Kidney (tissue), 14 donors: ENCODE data around the gene ATP6V1D. TPM values are rescaled to one million over a fixed set of nuclear protein-coding genes. Genes with fewer than 3 reads are reported as not detected.
A peak's percentile ranks its signal among the peaks of the same experiment; 100 is the strongest.

Experiments used
- DNase-seq, 5 donors: peaks; one replicate each; pipeline ENCODE4 v3.0.0-alpha.2; 2013 to 2020
- FAIRE-seq: peaks from 2 replicates; lab custom pipeline; 2012; peaks lifted over from hg19 to GRCh38; lab: Jason Lieb, UNC
- H3K27ac ChIP-seq, 2 donors: one replicate each; pipeline ENCODE4 v1.7.0; 2013; ENCODE audit warnings: low read depth in 2 of 2, low read length in 2 of 2, inconsistent platforms in 1 of 2
- H3K27me3 ChIP-seq: one replicate; pipeline ENCODE4 v1.7.1; 2013; ENCODE audit warnings: low read length, inconsistent platforms; ENCODE audit not compliant: control insufficient read depth, insufficient read depth
- H3K36me3 ChIP-seq, 3 donors: one replicate each; pipeline versions ENCODE4 v1.7.0 to v1.7.1; 2013; ENCODE audit warnings: low read length in 3 of 3, control low read depth in 1 of 3, inconsistent platforms in 1 of 3; ENCODE audit not compliant: insufficient read depth in 3 of 3, control insufficient read depth in 2 of 3
- H3K4me1 ChIP-seq, 3 donors: one replicate each; pipeline versions ENCODE4 v1.7.0 to v1.7.1; 2013; ENCODE audit warnings: low read length in 3 of 3, inconsistent platforms in 1 of 3, low read depth in 1 of 3; ENCODE audit not compliant: control insufficient read depth in 2 of 3, insufficient read depth in 2 of 3
- H3K4me3 ChIP-seq, 3 donors: one replicate each; pipeline versions ENCODE4 v1.7.0 to v1.8.1; 2013; ENCODE audit warnings: low read length in 3 of 3, control low read depth in 1 of 3, inconsistent platforms in 1 of 3
- H3K9ac ChIP-seq, 3 donors: one replicate each; pipeline versions ENCODE4 v1.7.0 to v1.7.1; 2013; ENCODE audit warnings: low read length in 3 of 3, control low read depth in 1 of 3, inconsistent platforms in 1 of 3
- H3K9me3 ChIP-seq, 3 donors: one replicate each; pipeline versions ENCODE4 v1.7.0 to v1.7.1; 2013; ENCODE audit warnings: low read length in 3 of 3, control low read depth in 1 of 3, inconsistent platforms in 1 of 3; ENCODE audit not compliant: control insufficient read depth in 2 of 3, insufficient read depth in 1 of 3
- intact Hi-C: fragments of 100-400 bp; cut with DNase I; formaldehyde crosslinking; loops from one replicate; pipeline ENCODE4 v1.11.1; 2022
- polyA plus RNA-seq: library from polyadenylated mRNA; stranded (reverse); fragments of 350-450 nt; fragmentation: Illumina TruSeq; extraction: RNeasy Lipid Tissue Mini Kit (QIAGEN cat#74804); gene quantifications from one replicate; pipeline ENCODE4 v1.2.3, GENCODE V29; 2014; ENCODE audit warnings: low read depth, low replicate concordance; ENCODE audit not compliant: insufficient read depth
- total RNA-seq: library from RNA; stranded (reverse); fragmentation: NEBNext Ultra II Directional; extraction: Animal tissue kit (Norgen Biotek cat#: 25700); gene quantifications from one replicate; pipeline ENCODE4 v1.2.1, GENCODE V29; 2021
- TF ChIP-seq, protein P1 (sequence below): IDR thresholded peaks from 3 replicates; pipeline ENCODE4 v1.5.1; 2012; ENCODE audit warnings: mild to moderate bottlenecking, moderate library complexity, borderline replicate concordance; ENCODE audit not compliant: insufficient read depth; ENCODE audit errors: extremely low read depth
- donor health status: control.
- donor health status: control.
- donor health status: control.
- donor health status: control.
- donor health status: control.
- donor health status: DM: yes; HTN: yes; CAD: no.
- donor health status: Normal renal cell carcinoma (clear cell type).

ATP6V1D gene
- total and polyA plus RNA-seq, 2 donors from 2014 or later = 91.5 to 200 TPM

DNA sequence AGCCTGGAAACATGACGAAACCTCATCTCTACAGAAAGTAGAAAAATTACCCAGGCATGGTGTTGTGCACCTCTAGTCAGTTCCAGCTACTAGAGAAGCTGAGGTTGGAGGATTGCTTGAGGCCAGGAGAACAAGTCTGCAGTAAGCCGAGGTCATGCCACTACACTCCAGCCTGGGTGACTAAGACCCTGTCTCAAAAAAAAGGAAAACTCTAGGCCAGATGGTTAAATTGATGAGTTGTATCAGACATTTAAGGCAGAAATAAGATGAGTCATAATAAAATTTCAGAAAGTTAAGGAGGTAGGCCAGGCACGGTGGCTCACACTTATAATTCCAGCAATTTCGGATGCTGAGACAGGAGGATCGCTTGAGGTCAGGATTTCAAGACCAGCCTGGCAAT, 11.2 kb upstream of the ATP6V1D start:
- Histone ChIP-seq H3K4me3 (no peak overlapping the region), H3K27me3 (no peaks in the 10 kb centered on the region), H3K27ac (no peak overlapping the region), H3K4me1 (no peaks in the 10 kb centered on the region), H3K36me3 (peaks cover 14 to 42% (median 19%) of the 10 kb centered on the region in 3 donors), H3K9ac (no peak overlapping the region), H3K9me3 (no peaks in the 10 kb centered on the region)
- TF ChIP-seq, protein P1, sequence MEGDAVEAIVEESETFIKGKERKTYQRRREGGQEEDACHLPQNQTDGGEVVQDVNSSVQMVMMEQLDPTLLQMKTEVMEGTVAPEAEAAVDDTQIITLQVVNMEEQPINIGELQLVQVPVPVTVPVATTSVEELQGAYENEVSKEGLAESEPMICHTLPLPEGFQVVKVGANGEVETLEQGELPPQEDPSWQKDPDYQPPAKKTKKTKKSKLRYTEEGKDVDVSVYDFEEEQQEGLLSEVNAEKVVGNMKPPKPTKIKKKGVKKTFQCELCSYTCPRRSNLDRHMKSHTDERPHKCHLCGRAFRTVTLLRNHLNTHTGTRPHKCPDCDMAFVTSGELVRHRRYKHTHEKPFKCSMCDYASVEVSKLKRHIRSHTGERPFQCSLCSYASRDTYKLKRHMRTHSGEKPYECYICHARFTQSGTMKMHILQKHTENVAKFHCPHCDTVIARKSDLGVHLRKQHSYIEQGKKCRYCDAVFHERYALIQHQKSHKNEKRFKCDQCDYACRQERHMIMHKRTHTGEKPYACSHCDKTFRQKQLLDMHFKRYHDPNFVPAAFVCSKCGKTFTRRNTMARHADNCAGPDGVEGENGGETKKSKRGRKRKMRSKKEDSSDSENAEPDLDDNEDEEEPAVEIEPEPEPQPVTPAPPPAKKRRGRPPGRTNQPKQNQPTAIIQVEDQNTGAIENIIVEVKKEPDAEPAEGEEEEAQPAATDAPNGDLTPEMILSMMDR = no peak
- no peak for DNase-seq
- no peak for FAIRE-seq
- intact Hi-C loops = no loop called here

GRCh38 chr14:67365476-67365875, 5.9 kb upstream of the ATP6V1D start:
- no peaks in the 10 kb centered on the region for H3K27me3 ChIP-seq
- H3K36me3 ChIP-seq = peaks cover 4 to 36% (median 16%) of the 10 kb centered on the region in 3 donors
- H3K27ac ChIP-seq = no peak overlapping the region
- H3K4me1 ChIP-seq = peaks cover 0 to 6% (median 6%) of the 10 kb centered on the region in 3 donors
- no peaks in the 10 kb centered on the region for H3K9me3 ChIP-seq
- intact Hi-C loops = no loop called here
- H3K9ac ChIP-seq = no peak overlapping the region
- no peak overlapping the region for H3K4me3 ChIP-seq
- TF ChIP-seq, protein P1 = no peak
- FAIRE-seq (no peak), DNase-seq (no peak)

GRCh38 chr14:67360470-67361206, 1.0 kb upstream of the ATP6V1D start:
- peak overlapping the region; percentile 98 to 100 for H3K27ac ChIP-seq
- H3K36me3 ChIP-seq = peaks cover 0 to 15% (median 4%) of the 10 kb centered on the region in 3 donors
- peak overlapping the region; percentile 92 to 99 (median 96) for H3K4me3 ChIP-seq
- H3K27me3 ChIP-seq = no peaks in the 10 kb centered on the region
- no peak for FAIRE-seq
- peaks cover 0 to 13% (median 10%) of the 10 kb centered on the region in 3 donors for H3K4me1 ChIP-seq
- no peak for DNase-seq
- H3K9ac ChIP-seq = peak overlapping the region; percentile 83 to 99 (median 98)
- no peaks in the 10 kb centered on the region for H3K9me3 ChIP-seq
- TF ChIP-seq, protein P1 = no peak
- intact Hi-C loops = no loop called here
